ENCODE results near the gene VMP1. TPM values are rescaled to one million over a fixed set of nuclear protein-coding genes. Genes with fewer than 3 reads are reported as not detected.

Gene VMP1
- total and polyA plus RNA-seq, 2 of the 13 experiments (the other 11 are each of a cell fraction or from before 2014, with no cell fraction given): 186 to 271 TPM

- TF ChIP-seq ZNF761 (CRISPR knock-in tag; conservative IDR thresholded peaks at IDR 0.05): 0 out of 2 replicates have a peak, but pooled peaks have one; percentile 23
- 0 out of 2 replicates have a peak, but pooled peaks have one; percentile 16 for TF ChIP-seq ZSCAN21 (CRISPR knock-in tag; IDR thresholded peaks at IDR 0.05; ENCODE audit: borderline replicate concordance)
- TF ChIP-seq HDAC1 (CRISPR knock-in tag; IDR thresholded peaks at IDR 0.05): peak; percentile 76
- TF ChIP-seq TBX3 (IDR thresholded peaks at IDR 0.05; ENCODE audit: borderline replicate concordance): peak; percentile 64; the same call in 1 of the 2 replicates
- no peak for TF ChIP-seq NR3C1 (CRISPR knock-in tag; IDR thresholded peaks at IDR 0.05)
- TF ChIP-seq ATF2 (CRISPR knock-in tag; IDR thresholded peaks at IDR 0.05): peak; percentile 97
- peak; percentile 100 for TF ChIP-seq AFF4 (CRISPR knock-in tag; IDR thresholded peaks at IDR 0.05)
- no peak for TF ChIP-seq ZNF570 (CRISPR knock-in tag; IDR thresholded peaks at IDR 0.05; ENCODE audit: borderline replicate concordance)
- no peak for TF ChIP-seq MTA1 (CRISPR knock-in tag; IDR thresholded peaks at IDR 0.05; ENCODE audit: borderline replicate concordance)
- peak; percentile 89 for TF ChIP-seq MED13 (CRISPR knock-in tag; IDR thresholded peaks at IDR 0.05)
- TF ChIP-seq ZNF547 (CRISPR knock-in tag; IDR thresholded peaks at IDR 0.05): no peak
- peak; percentile 82 for TF ChIP-seq ASH2L (IDR thresholded peaks at IDR 0.05; ENCODE audit: insufficient read length, low read depth, low read length)
- TF ChIP-seq ZNF678 (CRISPR knock-in tag; IDR thresholded peaks at IDR 0.05): 0 out of 2 replicates have a peak, but pooled peaks have one; percentile 22
- TF ChIP-seq KDM3A (CRISPR knock-in tag; IDR thresholded peaks at IDR 0.05; ENCODE audit: low read depth): no peak
- peak; percentile 98 for TF ChIP-seq FOSL2 (CRISPR knock-in tag; IDR thresholded peaks at IDR 0.05)
- TF ChIP-seq ATRX (CRISPR knock-in tag; IDR thresholded peaks at IDR 0.05; ENCODE audit: borderline replicate concordance): no peak
- TF ChIP-seq CENPT (CRISPR knock-in tag; IDR thresholded peaks at IDR 0.05; ENCODE audit: low read depth): no peak
- TF ChIP-seq TFAP4 (IDR thresholded peaks at IDR 0.05; ENCODE audit: borderline replicate concordance, low read depth): peak; percentile 86; the same call in 1 of the 2 replicates
These were observed 130.0 kb downstream of the VMP1 start (continued) for GRCh38 chr17:59837308-59838051.
